Uterus (tissue), 2 donors: ENCODE results near the gene ATP6V0D1.

Source experiments
- POLR2A ChIP-seq, 2 donors: fragments of 450-650 bp; IDR thresholded peaks; one replicate each; pipeline ENCODE4 v1.6.1; 2016; ENCODE audit warnings: antibody characterized with exemption in 2 of 2, mild to moderate bottlenecking in 1 of 2, moderate library complexity in 1 of 2
- TF ChIP-seq, protein P1 (sequence below), 4 experiments: fragments of 200-600 bp in 2 of 4; fragments of 450-650 bp in 2 of 4; sonication (generic) in 2 of 4; IDR thresholded peaks; one replicate each; pipeline ENCODE4 v1.5.1; 2016 to 2019; ENCODE audit warnings: antibody characterized with exemption in 4 of 4, mild to moderate bottlenecking in 2 of 4, moderate library complexity in 1 of 4

DNA sequence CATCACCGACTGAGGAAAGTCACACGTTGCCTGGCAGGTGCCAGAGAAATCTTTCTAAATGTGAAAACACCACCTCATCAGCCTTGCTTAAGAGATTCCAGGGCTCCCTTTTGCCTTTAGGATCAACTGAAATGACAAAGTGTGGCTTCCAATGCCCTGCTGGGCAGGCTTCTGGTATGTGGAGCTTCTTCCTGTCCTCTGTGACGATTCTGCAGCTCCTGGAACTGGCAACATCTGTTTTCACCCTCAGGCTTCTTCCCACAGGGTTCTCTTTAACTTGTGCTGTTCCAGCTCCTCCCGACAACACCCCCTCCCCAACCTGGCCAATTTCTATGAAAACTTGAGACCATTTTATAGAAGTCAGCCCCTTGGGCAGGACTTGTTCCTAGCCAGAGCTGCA, 59.9 kb downstream of the ATP6V0D1 start:
- TF ChIP-seq, protein P1, sequence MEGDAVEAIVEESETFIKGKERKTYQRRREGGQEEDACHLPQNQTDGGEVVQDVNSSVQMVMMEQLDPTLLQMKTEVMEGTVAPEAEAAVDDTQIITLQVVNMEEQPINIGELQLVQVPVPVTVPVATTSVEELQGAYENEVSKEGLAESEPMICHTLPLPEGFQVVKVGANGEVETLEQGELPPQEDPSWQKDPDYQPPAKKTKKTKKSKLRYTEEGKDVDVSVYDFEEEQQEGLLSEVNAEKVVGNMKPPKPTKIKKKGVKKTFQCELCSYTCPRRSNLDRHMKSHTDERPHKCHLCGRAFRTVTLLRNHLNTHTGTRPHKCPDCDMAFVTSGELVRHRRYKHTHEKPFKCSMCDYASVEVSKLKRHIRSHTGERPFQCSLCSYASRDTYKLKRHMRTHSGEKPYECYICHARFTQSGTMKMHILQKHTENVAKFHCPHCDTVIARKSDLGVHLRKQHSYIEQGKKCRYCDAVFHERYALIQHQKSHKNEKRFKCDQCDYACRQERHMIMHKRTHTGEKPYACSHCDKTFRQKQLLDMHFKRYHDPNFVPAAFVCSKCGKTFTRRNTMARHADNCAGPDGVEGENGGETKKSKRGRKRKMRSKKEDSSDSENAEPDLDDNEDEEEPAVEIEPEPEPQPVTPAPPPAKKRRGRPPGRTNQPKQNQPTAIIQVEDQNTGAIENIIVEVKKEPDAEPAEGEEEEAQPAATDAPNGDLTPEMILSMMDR (IDR thresholded peaks at IDR 0.05), result no peak
- no peak for TF ChIP-seq POLR2A (IDR thresholded peaks at IDR 0.05)
